GM19463 (cell line): ENCODE data around the gene CCDC149.
"Not testable (repeated sequence)": the region's sequence is repeated elsewhere in the genome, so short reads cannot be mapped to it uniquely, and the experiment has no call there.

Experiments used
- ATAC-seq: cut with Tn5 transposase; IDR thresholded peaks from one replicate; pipeline ENCODE4 v1.9.1; 2021; ENCODE audit warnings: mild to moderate bottlenecking, moderate library complexity; ENCODE audit not compliant: unreplicated experiment

Gene CCDC149

DNA sequence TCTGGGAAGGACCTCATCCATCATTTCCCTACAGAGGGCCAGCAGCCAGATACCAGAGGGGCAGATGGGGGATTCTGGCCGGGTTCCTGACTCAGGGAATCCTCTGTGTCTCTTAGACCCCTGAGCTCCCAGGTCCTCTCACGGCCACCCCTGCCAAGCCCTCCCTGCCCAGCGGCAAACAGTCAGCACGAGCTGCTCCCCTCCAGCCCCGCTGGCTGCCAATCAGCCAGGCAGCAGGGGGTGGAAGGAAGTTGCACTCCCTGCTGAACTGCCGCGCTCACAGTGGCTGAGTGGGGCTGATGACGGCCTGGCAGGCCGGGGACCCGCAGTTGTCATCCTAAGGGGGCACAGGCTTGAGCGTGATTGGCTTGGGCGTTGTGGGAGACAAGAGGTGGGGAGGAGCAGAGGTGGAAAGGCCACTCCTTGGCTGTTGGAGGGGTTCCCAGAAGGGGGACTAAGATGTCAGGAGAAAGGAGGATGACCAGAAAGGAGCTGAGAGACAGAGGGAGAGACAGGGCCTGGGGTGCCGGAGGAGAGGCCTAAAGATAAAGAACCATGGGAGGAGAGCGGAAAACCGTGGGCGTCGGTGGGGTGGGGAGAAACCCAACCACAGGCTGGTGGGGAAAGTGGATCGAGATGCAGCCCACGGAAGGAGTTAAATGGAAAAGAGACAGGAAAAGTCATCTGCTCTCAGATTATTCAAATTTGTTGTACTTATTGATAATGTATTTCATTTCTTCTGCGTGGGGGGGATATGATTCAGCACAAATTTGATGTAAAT is 4.4 kb upstream of the CCDC149 start:
- no peak for ATAC-seq

DNA sequence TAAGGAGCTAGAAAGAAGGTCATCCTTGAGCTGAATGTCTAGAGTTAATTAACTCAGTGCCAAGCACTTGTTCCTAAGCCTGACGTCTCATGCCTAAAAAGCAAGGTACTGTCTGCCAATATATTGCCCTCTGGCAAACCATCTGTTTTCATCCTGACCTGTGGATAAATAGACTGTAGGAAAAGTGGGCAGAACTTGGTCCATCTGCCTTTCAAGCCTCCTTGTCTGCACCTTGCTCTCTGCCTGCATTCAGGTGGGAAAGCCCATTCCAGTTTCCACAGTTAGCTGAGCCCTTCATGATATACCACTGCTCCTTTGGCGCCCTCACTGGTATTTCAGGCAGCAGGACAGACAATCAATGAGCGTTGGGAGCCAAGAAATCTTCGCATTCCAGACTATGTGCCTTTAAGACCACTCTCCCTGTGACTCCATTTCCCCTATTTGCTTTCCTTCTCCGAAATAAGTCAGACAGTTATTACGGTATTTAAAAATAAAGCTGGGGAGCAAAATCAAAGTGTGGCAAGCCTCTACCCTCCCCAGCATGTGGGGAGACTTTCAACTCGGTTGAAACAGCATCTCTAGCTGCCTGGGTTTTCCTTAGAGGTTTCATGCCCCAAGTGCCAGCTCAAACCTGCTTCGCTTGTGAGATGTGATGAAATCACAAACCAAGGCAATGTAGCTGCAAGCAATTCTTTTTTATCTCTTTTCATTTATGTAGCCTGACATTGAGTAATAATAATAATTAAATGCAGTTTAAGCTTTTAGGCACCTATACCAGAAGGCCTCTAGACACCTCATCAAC is 2.5 kb upstream of the CCDC149 start:
- ATAC-seq: no peak

DNA sequence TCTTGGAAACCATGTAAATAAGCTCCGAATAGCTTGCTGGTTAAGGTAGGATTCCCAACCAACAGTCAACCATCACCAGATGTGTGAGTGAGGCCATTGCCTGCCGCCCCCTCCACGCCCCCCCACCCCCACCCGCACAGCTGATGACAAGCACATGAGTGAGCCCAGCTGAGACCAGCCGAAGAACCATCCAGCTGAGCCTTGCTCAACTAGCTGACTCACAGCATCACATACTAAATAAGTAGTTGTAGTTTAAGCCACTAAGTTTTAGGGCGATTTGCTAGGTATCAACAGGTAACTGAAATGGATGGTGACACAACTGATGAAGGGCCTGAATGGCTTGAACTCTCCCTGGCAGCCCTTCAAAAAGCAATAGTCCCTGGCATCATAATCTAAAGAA is 1.6 kb upstream of the CCDC149 start:
- ATAC-seq: no peak

DNA sequence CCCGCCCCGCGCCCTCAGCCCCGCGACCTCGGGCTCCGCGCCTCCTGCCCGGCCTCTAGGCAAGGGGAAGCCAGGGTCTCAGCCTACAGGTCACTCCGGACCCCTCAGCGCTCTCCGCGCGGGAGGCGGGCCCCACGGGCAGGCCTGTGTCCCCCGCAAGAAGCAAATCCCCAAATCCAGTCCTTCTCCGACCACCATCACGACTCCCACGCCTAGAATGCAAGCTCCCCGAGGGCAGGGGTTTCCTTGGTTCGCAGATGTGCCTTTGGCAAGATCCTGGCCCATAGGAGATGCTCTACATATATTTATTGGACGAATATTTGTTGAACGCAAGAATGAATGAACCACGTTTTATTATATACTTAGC is 260 bp upstream of the CCDC149 start:
- ATAC-seq: no peak

DNA sequence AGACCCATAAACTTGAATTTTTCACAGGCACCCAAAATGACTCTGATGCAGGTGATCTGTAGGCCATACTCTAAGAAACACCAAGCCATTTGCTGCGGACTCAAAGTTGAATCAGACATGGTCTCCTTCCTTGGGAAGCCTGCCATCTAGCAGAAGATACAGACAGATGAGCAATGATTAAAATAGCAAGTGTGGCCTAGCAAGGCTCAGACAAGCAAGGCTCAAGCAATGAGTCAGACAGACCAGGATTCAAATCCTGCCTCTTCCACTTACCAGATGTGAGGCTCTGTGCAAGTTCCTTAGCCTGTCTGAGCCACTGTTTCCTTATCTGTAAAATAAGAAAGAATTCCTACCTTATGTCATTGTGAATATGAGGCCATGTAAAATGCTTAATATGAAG is 2.3 kb downstream of the CCDC149 start:
- ATAC-seq: no peak

DNA sequence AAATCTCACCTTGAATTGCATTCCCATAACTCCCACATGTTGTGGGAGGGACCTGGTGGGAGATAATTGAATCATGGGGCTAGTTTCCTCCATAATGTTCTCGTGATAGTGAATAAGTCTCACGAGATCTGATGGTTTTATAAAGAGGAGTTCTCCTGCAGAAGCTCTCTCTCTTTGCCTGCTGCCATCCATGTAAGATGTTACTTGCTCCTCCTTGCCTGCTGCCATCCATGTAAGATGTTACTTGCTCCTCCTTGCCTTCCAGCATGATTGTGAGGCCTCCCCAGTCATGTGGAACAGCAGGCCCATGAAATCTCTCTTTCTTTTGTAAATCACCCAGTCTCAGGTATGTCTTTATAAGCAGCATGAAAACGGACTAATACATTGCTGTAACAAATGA is 3.2 kb downstream of the CCDC149 start:
- not testable (repeated sequence) for ATAC-seq

DNA sequence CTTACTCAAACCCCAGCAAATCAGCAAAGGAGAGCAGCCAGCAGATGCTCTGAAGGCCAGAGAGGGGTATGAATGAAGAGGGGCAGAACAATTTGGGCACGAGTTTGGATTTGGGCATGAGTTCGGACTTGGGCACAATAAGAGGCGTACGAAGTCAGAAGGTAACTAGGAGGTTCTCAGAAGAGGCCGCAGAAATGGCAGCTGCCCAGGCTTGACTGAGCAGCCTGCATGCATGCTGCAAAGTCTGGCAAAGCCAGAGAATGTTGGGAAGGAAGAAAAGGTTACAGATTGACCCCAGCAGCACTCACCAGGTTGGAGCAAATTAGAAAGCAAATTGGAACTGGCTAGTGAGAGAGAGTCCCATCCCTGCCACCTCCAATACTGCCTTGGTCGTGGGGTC is 15.2 kb downstream of the CCDC149 start:
- ATAC-seq: no peak

DNA sequence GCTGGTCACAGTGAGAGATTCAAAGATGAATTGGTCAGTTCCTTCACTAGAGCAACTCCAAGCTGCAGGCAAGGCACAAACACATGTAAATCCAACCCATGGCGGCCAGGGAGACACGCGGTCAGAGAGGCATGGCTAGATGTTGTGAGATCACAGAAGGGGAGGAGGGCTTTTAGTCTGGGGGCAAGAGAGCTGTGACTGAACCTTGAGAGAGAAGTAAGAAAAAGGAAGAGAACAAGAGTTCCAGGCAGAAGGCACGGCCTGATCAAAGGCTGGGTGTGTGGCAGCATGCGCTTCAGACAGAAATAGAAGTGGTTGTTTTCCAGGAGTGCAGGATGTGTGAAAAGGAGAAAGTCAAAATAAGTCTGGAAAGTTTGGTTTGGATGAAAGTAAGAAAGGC is 15.9 kb downstream of the CCDC149 start:
- no peak for ATAC-seq

DNA sequence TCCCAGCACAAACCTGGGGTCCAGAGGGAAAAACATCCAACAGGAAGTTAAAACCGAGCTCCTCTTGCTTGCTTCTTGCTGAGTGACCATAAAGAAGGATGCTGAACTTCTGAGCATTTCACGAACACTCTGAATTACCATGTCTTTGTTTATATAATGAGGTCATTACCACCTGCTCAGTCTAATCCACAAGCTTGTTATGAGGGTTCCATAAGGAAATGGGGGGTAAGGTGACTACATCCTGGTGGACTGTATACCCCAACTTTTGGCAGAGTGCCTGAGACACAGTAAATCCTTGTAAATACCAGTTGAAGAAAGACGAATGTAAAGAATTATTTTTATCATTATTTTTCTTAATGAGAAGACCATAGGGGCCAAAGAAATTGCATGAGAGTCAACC is 16.8 kb downstream of the CCDC149 start:
- no peak for ATAC-seq

DNA sequence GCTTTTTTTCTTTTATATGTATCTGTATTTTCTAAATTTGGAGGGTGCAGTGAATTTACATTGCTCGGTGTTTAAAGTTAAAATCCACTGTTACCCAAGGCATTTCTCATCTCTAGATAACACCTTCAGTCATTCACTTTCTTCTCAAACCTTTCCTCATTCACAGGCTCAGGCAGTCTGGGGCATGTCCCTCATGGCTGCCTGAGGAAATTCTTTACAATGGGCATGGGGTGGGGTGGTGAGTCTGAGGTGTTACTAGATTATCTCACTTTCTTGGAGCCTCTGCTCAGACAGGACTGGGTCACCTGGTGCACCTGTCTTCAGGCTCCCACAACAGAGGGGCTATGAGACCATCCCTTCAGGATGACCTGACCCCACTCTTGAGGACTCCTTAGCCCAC is 17.4 kb downstream of the CCDC149 start:
- no peak for ATAC-seq

DNA sequence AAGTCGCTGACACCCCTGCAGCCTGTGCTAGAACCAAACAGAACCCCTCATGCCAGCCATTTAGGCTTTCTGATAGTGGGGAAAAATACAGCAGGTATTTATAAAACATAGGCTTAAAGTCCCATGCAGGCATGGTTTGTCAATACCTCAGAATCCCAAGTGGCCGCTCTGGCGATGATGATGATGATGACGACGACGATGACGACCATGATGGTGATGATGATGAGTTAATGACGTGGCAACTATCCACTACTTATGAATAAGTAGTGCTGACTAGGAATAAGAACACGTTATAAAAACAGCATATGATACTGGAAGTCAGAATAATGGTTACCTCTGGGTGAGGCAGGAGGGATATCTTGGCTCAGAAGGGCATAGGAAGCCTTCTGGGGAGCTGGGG is 18.0 kb downstream of the CCDC149 start:
- no peak for ATAC-seq

DNA sequence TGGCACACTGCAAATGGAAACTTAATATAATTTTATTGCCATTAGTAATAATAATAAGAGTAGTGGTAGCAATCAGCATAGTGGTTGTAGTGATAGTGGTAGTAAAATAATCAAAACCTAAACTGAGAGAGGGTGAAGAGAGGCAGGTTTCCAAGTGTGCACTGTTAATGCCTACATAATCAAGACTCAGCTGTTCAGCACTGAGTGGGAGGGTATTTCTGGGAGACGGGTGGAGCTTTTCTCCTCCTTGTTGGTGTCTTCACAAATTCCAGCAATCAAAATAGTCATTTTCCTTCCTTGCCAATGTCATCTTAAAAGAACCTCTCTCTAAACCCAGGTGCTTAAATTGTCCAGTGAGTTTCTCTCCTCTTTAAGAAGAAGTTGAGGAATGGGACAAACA is 18.6 kb downstream of the CCDC149 start:
- ATAC-seq: no peak

DNA sequence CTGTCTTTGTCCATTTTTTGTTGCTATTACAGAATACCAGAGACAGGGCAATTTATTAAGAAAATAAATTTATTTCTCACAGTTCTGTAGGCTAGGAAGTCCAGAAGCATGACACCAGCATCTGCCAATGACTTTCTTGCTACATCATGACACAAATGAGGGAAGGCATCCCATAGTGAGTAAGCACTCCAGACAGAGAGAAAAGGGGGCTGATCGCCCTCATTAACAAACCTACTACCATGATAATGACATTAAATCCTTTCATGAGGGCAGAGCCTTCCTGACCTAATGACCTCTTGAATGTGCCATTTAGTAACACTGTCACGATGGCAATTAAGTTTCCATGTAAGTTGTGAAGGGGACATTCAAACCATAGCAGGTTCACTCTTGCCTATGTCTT is 20.1 kb downstream of the CCDC149 start:
- no peak for ATAC-seq

DNA sequence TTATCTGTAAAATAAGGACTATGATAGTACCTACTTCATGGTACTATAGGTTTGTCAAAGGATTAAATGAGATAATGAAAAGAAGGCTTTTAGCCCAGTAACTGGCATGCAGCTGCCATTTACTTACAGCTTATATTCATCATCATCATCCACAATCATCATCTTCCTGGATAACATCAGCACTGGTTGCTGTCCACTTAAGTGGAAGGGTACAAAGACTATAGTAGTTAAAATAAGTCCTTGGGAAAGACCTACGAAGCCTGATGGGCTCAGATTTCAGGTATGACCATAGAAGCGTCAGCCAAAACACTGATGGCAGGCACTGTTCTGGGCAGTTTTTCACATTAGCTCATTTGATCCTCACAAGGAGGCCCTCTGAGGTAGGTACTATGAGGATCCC is 20.6 kb downstream of the CCDC149 start:
- ATAC-seq: no peak

DNA sequence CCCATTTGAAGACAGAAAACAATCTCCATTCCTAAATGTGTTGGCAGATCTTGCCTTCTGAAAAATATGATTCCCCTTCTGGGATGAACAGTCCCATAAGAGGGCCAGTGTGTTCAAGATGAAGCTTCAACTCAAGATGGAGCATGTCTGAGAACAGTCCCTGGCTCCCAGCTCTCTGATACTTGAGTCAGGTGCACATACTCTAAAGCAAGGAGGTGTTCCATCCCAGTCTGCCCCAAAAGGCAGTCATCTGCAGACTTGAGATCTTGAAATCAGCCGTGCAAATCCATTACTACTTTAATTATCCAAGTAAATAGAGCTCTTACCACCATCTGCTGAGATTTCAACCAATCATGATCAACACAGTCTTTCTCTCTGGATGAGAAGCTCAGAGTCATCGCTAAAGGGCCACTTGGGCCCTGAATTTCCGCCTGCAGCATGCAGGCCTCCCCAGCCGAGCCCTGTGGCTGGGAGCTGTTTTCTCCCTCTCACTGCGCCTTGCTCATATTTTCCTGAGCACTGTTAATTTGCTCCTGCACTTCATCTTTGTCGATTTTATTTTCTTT is 22.2 kb downstream of the CCDC149 start:
- ATAC-seq: no peak

DNA sequence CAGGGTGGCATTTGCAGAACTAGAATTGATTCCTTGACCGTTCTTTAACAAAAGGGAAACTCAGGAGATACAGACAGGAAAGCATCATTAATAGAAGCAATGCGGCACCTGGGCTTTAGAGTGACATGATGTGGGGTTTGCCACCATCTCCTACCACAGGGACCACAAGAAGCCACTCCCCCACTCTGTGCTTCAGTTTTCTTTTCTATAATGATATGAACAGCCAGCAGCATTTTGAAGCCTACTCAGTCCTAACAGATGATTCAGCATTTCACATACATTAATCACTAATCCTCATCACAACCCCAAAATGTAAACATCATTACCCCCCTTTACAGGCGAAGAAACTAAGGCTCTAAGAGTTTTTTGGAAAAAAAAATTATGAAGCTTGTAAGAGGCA is 22.9 kb downstream of the CCDC149 start:
- ATAC-seq: no peak

DNA sequence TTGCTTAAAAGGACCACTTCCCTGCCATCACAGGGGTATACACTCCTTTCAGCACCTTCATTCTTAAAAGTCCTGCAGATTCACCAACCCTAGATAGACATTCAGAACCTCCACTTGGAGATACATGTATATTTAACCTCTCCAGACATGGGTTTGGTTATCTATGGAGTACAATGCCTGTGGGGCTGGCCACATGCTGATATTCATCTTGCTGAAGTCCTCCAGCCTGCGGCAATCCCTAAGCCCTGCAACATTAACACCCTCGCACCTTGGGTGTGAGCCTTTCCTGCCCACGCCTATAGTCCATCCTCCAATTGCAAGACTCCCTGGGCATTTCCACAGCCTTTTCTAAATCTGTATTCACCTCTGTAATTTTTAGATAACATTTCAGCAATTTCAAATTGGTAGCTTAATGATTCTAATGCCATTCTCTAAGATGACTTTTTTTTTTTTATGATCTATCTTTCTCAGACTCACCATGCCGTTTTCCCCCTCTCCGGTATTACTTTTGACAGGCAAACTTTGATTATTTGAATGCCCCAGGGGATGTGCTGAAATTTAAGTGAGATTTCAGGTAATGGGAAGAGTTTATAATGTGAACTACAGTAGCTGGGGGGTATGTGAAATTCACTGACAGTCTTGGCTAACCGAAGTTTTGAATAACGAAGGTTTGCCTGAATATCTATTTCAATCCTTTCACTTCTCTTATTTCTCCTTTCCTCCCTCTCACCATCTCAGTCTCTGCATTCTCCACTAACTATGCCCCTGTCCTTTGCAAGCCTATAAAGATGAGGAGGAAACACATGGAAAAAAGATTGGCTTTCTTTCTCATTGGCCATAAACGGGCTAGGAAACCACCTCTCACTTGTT is 24.1 kb downstream of the CCDC149 start:
- ATAC-seq: no peak

DNA sequence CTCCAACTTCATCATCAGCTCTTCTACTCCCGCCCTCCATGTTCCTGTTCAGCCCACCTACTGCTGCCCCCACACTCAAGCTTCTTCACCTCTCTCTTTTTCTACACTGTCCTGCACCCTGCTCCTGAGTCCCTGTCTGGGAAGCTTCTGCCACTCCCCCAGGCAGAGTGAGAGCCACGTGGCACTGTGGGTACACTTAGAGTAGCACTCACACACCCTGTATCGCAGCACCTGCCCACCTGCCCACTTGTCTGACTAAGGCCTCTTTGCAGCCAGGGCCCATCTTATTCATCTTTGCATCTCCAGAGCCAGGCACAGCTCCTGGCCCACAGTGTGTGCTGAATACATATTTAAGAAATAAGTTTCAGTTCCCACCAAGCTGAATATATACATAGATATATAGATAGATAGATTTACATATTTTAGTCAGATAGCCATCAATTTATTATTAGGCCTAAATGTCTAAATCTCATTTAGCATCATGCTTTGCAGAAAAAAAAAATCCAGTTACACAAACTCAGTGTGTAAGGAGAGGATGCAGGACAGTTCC is 24.9 kb downstream of the CCDC149 start:
- ATAC-seq: no peak

DNA sequence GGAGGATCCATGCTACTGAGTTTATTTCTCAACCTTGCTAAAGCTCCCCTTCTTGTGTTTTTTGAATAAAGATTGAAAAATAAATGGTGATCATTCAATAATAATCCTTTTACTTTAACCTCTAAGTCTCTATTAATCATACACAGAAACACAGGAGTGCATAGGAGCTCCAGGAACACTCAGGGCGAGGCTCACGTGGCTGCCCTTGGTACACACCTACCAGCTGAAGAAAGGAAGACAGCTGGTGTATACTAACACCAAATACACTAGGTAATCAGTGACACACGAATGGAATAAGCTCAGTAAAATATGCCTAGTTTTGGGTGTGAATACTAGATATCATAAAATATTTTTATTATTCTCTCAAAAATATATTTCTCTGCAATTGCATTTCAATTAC is 26.2 kb downstream of the CCDC149 start:
- ATAC-seq: no peak

DNA sequence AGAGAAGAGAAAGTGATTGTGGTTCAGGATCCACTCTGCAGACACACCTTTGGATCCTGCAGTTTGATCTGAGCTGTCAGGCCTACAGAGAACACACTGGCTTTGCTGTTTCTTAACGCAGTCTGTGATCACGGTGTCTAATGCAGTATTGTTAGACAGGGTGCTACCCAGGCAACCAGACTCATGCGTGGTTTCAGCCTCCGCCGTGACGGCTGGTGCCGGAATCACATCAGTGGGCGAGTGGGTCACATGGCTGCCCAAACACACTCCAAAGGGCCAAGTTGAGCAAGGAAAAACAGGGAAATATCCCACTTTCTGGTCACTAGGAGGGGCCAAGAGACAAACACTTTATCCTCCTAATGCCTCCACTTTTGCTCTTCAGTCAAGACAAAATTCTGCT is 27.5 kb downstream of the CCDC149 start:
- no peak for ATAC-seq

DNA sequence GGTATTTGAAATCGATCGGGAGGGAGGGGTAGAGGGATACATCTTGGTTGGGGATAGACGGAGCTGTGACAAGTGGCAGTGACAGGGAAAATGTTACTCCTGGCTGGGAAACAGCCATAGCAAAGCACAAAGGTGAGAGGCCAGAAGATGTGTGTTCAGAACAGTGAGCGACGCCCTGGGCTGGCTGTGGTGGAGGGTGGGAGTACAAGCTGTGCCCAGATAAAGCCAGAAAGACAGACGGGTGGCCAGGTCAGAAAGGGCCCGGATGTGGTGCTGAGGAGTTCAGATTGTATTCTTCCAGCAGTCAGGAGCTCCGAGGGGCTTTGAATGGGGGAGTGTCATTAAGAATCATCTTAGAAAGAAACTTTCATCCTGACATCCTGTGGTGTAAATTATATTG is 27.9 kb downstream of the CCDC149 start:
- no peak for ATAC-seq
